Effector memory CD4-positive, alpha-beta T cell (primary cell): ENCODE measurements around the gene TEX44.

Experiments
- DNase-seq, 3 donors: peaks; one replicate each; pipeline ENCODE4 v3.0.0-alpha.2; 2020
- H3K27ac ChIP-seq: 2 replicates; pipeline ENCODE4 v1.7.0; 2013; ENCODE audit warnings: mild to moderate bottlenecking, low read length, moderate library complexity; ENCODE audit not compliant: insufficient read depth, poor library complexity, severe bottlenecking
- H3K27me3 ChIP-seq: replicated peaks from 2 replicates; pipeline ENCODE4 v1.7.0; 2013; ENCODE audit warnings: mild to moderate bottlenecking, low read length; ENCODE audit not compliant: insufficient read depth, control insufficient read depth, poor library complexity, severe bottlenecking
- H3K36me3 ChIP-seq: 2 replicates; pipeline ENCODE4 v1.7.0; 2013; ENCODE audit warnings: mild to moderate bottlenecking, low read length, moderate library complexity; ENCODE audit not compliant: control insufficient read depth, insufficient read depth
- H3K4me1 ChIP-seq: 2 replicates; pipeline ENCODE4 v1.7.0; 2013; ENCODE audit warnings: low read length, mild to moderate bottlenecking; ENCODE audit not compliant: control insufficient read depth, insufficient read depth, poor library complexity, severe bottlenecking
- H3K4me3 ChIP-seq: 2 replicates; pipeline ENCODE4 v1.7.0; 2013; ENCODE audit warnings: low read length, low read depth, mild to moderate bottlenecking; ENCODE audit not compliant: insufficient read depth, poor library complexity, severe bottlenecking
- H3K9me3 ChIP-seq: 2 replicates; pipeline ENCODE4 v1.7.0; 2013; ENCODE audit warnings: mild to moderate bottlenecking, low read length, moderate library complexity; ENCODE audit not compliant: control insufficient read depth
- total RNA-seq, 3 donors: gene quantifications; one replicate each; lab custom pipeline; 2026; lab: John Stamatoyannopoulos, UW

Gene TEX44
- 0 reads per million in 3 donors for total RNA-seq

GRCh38 chr2:231592636-231593145, at the start of gene TEX44:
TSS of gene TEX44 (plus strand) at chr2:231592864. CDS start at chr2:231592952, 88 bp downstream.
- DNase-seq = no peak
- Histone ChIP-seq H3K4me1 (no peaks in the 10 kb centered on the region), H3K4me3 (no peak within 1 kb of the TSS), H3K27me3 (no peaks in the 10 kb centered on the region), H3K27ac (no peak within 1 kb of the TSS), H3K36me3 (no peaks in the 10 kb centered on the region), H3K9me3 (no peaks in the 10 kb centered on the region)

GRCh38 chr2:231545105-231545902, 47.4 kb upstream of the TEX44 start:
- peak overlapping the region; percentile 38 for H3K27ac ChIP-seq
- H3K36me3 ChIP-seq = no peaks in the 10 kb centered on the region
- peak in 1 of 3 donors; percentile 10 for DNase-seq
- no peaks in the 10 kb centered on the region for H3K9me3 ChIP-seq
- no peaks in the 10 kb centered on the region for H3K27me3 ChIP-seq
- H3K4me1 ChIP-seq = peaks cover 7% of the 10 kb centered on the region
- H3K4me3 ChIP-seq = peak overlapping the region; percentile 20

GRCh38 chr2:231546014-231546715, 46.5 kb upstream of the TEX44 start:
- no peak overlapping the region for H3K27ac ChIP-seq

GRCh38 chr2:231547315-231548110, 45.2 kb upstream of the TEX44 start:
- H3K27ac ChIP-seq = no peak overlapping the region
- H3K4me3 ChIP-seq = no peak overlapping the region
- H3K36me3 ChIP-seq = no peaks in the 10 kb centered on the region
- peaks cover 7% of the 10 kb centered on the region for H3K4me1 ChIP-seq
- no peak for DNase-seq
- no peaks in the 10 kb centered on the region for H3K9me3 ChIP-seq
- no peaks in the 10 kb centered on the region for H3K27me3 ChIP-seq

More at GRCh38 chr2:231546014-231546715, 46.5 kb upstream of the TEX44 start:
- peaks cover 7% of the 10 kb centered on the region for H3K4me1 ChIP-seq
- H3K4me3 ChIP-seq = no peak overlapping the region
- no peaks in the 10 kb centered on the region for H3K9me3 ChIP-seq
- DNase-seq = no peak
- H3K27me3 ChIP-seq = no peaks in the 10 kb centered on the region
- no peaks in the 10 kb centered on the region for H3K36me3 ChIP-seq

- peaks cover 7% of the 10 kb centered on the region for H3K4me1 ChIP-seq
- no peaks in the 10 kb centered on the region for H3K36me3 ChIP-seq
- H3K9me3 ChIP-seq = no peaks in the 10 kb centered on the region
- H3K4me3 ChIP-seq = no peak overlapping the region
- DNase-seq = no peak
- H3K27ac ChIP-seq = no peak overlapping the region
- no peaks in the 10 kb centered on the region for H3K27me3 ChIP-seq
Observed at GRCh38 chr2:231548752-231549151, 43.9 kb upstream of the TEX44 start.

- Histone ChIP-seq H3K4me3 (no peak overlapping the region), H3K27me3 (no peaks in the 10 kb centered on the region), H3K9me3 (no peaks in the 10 kb centered on the region), H3K27ac (no peak overlapping the region), H3K4me1 (peaks cover 7% of the 10 kb centered on the region), H3K36me3 (no peaks in the 10 kb centered on the region)
- no peak for DNase-seq
Observed at GRCh38 chr2:231549446-231550239, 43.0 kb upstream of the TEX44 start.

- Histone ChIP-seq H3K27ac (no peak overlapping the region), H3K27me3 (no peaks in the 10 kb centered on the region), H3K36me3 (no peaks in the 10 kb centered on the region), H3K4me3 (no peak overlapping the region), H3K4me1 (peaks cover 3% of the 10 kb centered on the region), H3K9me3 (no peaks in the 10 kb centered on the region)
- no peak for DNase-seq
Observed at GRCh38 chr2:231552752-231553151, 39.9 kb upstream of the TEX44 start.

- Histone ChIP-seq H3K9me3 (no peaks in the 10 kb centered on the region), H3K4me3 (no peak overlapping the region), H3K4me1 (peaks cover 6% of the 10 kb centered on the region), H3K27ac (no peak overlapping the region), H3K36me3 (no peaks in the 10 kb centered on the region), H3K27me3 (no peaks in the 10 kb centered on the region)
- DNase-seq = no peak
Observed at GRCh38 chr2:231554327-231554726, 38.3 kb upstream of the TEX44 start.
